Measurements from ENCODE around the gene WWTR1.

GRCh38 chr3:149563114-149563513 lies 94.7 kb downstream of the WWTR1 start:
- TF ChIP-seq CTCF (IDR thresholded peaks at IDR 0.05) (no peak), POLR2A (IDR thresholded peaks at IDR 0.05) (no peak)

Data from uterus (tissue), 2 donors.